A549 (cell line): Measurements from ENCODE around the gene GSTCD. TPM values are rescaled to one million over a fixed set of nuclear protein-coding genes. Genes with fewer than 3 reads are reported as not detected.

ENCODE experiments used
- ATAC-seq, 2 experiments: fragments of 200-7000 bp in 1 of 2; fragments of >200 bp in 1 of 2; cut with Nextera tagmentation in 1 of 2; cut with Tn5 transposase in 1 of 2; 3 replicates each; pipeline versions ENCODE4 v1.8.0 to v1.9.1; 2018 to 2020; ENCODE audit warnings: mild to moderate bottlenecking in 1 of 2, moderate library complexity in 1 of 2
- CTCF ChIA-PET: fragments of 300-600 bp; sonication (Branson Sonifier 250); formaldehyde crosslinking; extraction: SDS; loops from one replicate; lab custom pipeline; 2021; ENCODE audit warnings: antibody characterized with exemption, inconsistent platforms; lab: Yijun Ruan, JAX
- POLR2A ChIA-PET: fragments of 350-600 bp; formaldehyde crosslinking; extraction: SDS; loops from one replicate; lab custom pipeline; 2021; ENCODE audit warnings: antibody characterized with exemption, inconsistent platforms; lab: Yijun Ruan, JAX
- DNase-seq, 2 experiments: peaks; one replicate each; pipeline versions ENCODE4 v3.0.0 to v3.0.0-alpha.2; 2011 to 2016; ENCODE audit warnings: low read depth in 1 of 2, low spot score in 1 of 2
- FAIRE-seq: peaks from 2 replicates; lab custom pipeline; 2011; peaks lifted over from hg19 to GRCh38; lab: Jason Lieb, UNC
- H3K27ac ChIP-seq, 2 experiments: fragments of >200 bp; sonication (Bioruptor Twin); formaldehyde crosslinking; 3 replicates each; pipeline ENCODE4 v1.5.1; 2016 to 2017
- H3K4me1 ChIP-seq: fragments of >200 bp; sonication (Bioruptor Twin); formaldehyde crosslinking; 3 replicates; pipeline ENCODE4 v1.6.1; 2016
- H3K4me2 ChIP-seq: fragments of >200 bp; sonication (Bioruptor Twin); formaldehyde crosslinking; 3 replicates; pipeline ENCODE4 v1.6.1; 2016
- H3K4me3 ChIP-seq: fragments of >200 bp; sonication (Bioruptor Twin); formaldehyde crosslinking; 3 replicates; pipeline ENCODE4 v1.5.1; 2016
- H3K9me3 ChIP-seq: fragments of >200 bp; sonication (Bioruptor Twin); formaldehyde crosslinking; 3 replicates; pipeline ENCODE4 v1.6.1; 2016
- BHLHE40 ChIP-seq: IDR thresholded peaks from 2 replicates; pipeline ENCODE4 v1.6.1; 2012; ENCODE audit warnings: low read depth, low read length, inconsistent platforms
- CEBPB ChIP-seq, 2 experiments: fragments of >200 bp in 1 of 2; sonication (Bioruptor Twin) in 1 of 2; formaldehyde crosslinking in 1 of 2; IDR thresholded peaks; 2 replicates each; pipeline ENCODE4 v1.6.1; 2012 to 2016
- EHF ChIP-seq: fragments of 250-450 bp; sonication (Bioruptor Pico); IDR thresholded peaks from 2 replicates; pipeline ENCODE4 v1.5.0; 2020; ENCODE audit warnings: mild to moderate bottlenecking
- ELK1 ChIP-seq: fragments of 150-350 bp; IDR thresholded peaks from 2 replicates; pipeline ENCODE4 v1.6.1; 2014; ENCODE audit warnings: low read depth, mild to moderate bottlenecking, low read length
- EP300 ChIP-seq, 2 experiments: fragments of >200 bp; sonication (Bioruptor Twin); formaldehyde crosslinking; IDR thresholded peaks; 2 replicates in 1 of 2; 3 replicates in 1 of 2; pipeline ENCODE4 v1.6.1; 2016 to 2017
- ESRRA ChIP-seq: fragments of 150-350 bp; IDR thresholded peaks from 2 replicates; pipeline ENCODE4 v1.6.1; 2014; ENCODE audit warnings: mild to moderate bottlenecking, low read length, borderline replicate concordance
- FOSB ChIP-seq: fragments of 250-450 bp; sonication (Bioruptor Pico); IDR thresholded peaks from 2 replicates; pipeline ENCODE4 v1.5.0; 2020; ENCODE audit warnings: mild to moderate bottlenecking, moderate library complexity
- GATA3 ChIP-seq: IDR thresholded peaks from 2 replicates; pipeline ENCODE4 v1.6.1; 2012; ENCODE audit warnings: borderline replicate concordance
- HDAC2 ChIP-seq: fragments of 200-600 bp; sonication (generic); IDR thresholded peaks from 2 replicates; pipeline ENCODE4 v1.6.1; 2016
- HEYL ChIP-seq: fragments of 250-450 bp; sonication (Bioruptor Pico); IDR thresholded peaks from 2 replicates; pipeline ENCODE4 v1.8.0; 2021; ENCODE audit warnings: mild to moderate bottlenecking, moderate library complexity
- HOXA7 ChIP-seq: fragments of 250-450 bp; sonication (Bioruptor Pico); IDR thresholded peaks from 2 replicates; pipeline ENCODE4 v1.5.0; 2020; ENCODE audit warnings: mild to moderate bottlenecking, moderate library complexity
- HOXB13 ChIP-seq: fragments of 250-450 bp; sonication (Bioruptor Pico); IDR thresholded peaks from 2 replicates; pipeline ENCODE4 v1.5.0; 2020; ENCODE audit warnings: low read depth, mild to moderate bottlenecking, moderate library complexity
- HOXB5 ChIP-seq: fragments of 250-450 bp; sonication (Bioruptor Pico); IDR thresholded peaks from 2 replicates; pipeline ENCODE4 v1.5.0; 2020; ENCODE audit warnings: mild to moderate bottlenecking, moderate library complexity
- JUN ChIP-seq, 2 experiments: fragments of >200 bp; sonication (Bioruptor Twin); formaldehyde crosslinking; IDR thresholded peaks; 2 replicates in 1 of 2; 3 replicates in 1 of 2; pipeline ENCODE4 v1.6.1; 2016 to 2017
- PHF8 ChIP-seq: fragments of 200-600 bp; sonication (generic); IDR thresholded peaks from 2 replicates; pipeline ENCODE4 v1.6.1; 2016; ENCODE audit warnings: low read depth, mild to moderate bottlenecking, antibody characterized with exemption, moderate library complexity, borderline replicate concordance
- RAD21 ChIP-seq, 2 experiments: fragments of >200 bp in 1 of 2; sonication (Bioruptor Twin) in 1 of 2; formaldehyde crosslinking in 1 of 2; IDR thresholded peaks in 1 of 2; conservative IDR thresholded peaks in 1 of 2; 2 replicates in 1 of 2; 3 replicates in 1 of 2; pipeline ENCODE4 v1.6.1; 2012 to 2018; ENCODE audit warnings: inconsistent platforms in 1 of 2
- RARB ChIP-seq: fragments of 250-450 bp; sonication (Bioruptor Pico); IDR thresholded peaks from 2 replicates; pipeline ENCODE4 v1.8.0; 2021; ENCODE audit warnings: mild to moderate bottlenecking, moderate library complexity
- RCOR1 ChIP-seq: fragments of 150-350 bp; IDR thresholded peaks from 2 replicates; pipeline ENCODE4 v1.6.1; 2014; ENCODE audit warnings: antibody characterized with exemption, low read length, low read depth
- RFX5 ChIP-seq: fragments of 450-650 bp; IDR thresholded peaks from 2 replicates; pipeline ENCODE4 v1.7.1; 2014; ENCODE audit warnings: antibody characterized with exemption, mild to moderate bottlenecking, moderate library complexity
- SMC3 ChIP-seq: fragments of >200 bp; sonication (Bioruptor Twin); formaldehyde crosslinking; IDR thresholded peaks from 3 replicates; pipeline ENCODE4 v1.6.1; 2018; ENCODE audit warnings: inconsistent platforms
- SREBF2 ChIP-seq: fragments of 450-650 bp; IDR thresholded peaks from 2 replicates; pipeline ENCODE4 v1.6.1; 2014; ENCODE audit warnings: mild to moderate bottlenecking, moderate library complexity
- TP53 ChIP-seq: fragments of 250-450 bp; sonication (Bioruptor Pico); IDR thresholded peaks from 2 replicates; pipeline ENCODE4 v1.5.0; 2021; ENCODE audit warnings: mild to moderate bottlenecking, moderate library complexity
- ZFP36 ChIP-seq: fragments of 450-650 bp; IDR thresholded peaks from 2 replicates; pipeline ENCODE4 v1.6.1; 2014; ENCODE audit warnings: borderline replicate concordance; ENCODE audit not compliant: partially characterized antibody
- ZSCAN20 ChIP-seq: fragments of 250-450 bp; sonication (Bioruptor Pico); IDR thresholded peaks from 2 replicates; pipeline ENCODE4 v1.8.0; 2022; ENCODE audit warnings: mild to moderate bottlenecking, moderate library complexity
- WGBS: methylation state at CpG from one replicate; pipeline ENCODE4 v1.1.6; 2017; ENCODE audit errors: missing lambda C conversion rate; 5-methylcytosine and 5-hydroxymethylcytosine counted together
- polyA plus RNA-seq, 4 experiments: library from polyadenylated mRNA; depleted of rRNA in 3 of 4; stranded (reverse); fragments of >200 nt; fragmentation: RNase III in 1 of 4; extraction: RNeasy Plus Mini Kit Qiagen cat#74134 plus additional on column Dnase treatment in 1 of 4; gene quantifications; 2 replicates in 3 of 4; 3 replicates in 1 of 4; pipeline ENCODE4 v1.2.3, GENCODE V29; 2011 to 2017
- TF ChIP-seq, protein P1 (sequence below): fragments of 200-600 bp; sonication (generic); IDR thresholded peaks from 2 replicates; pipeline ENCODE4 v1.6.1; 2016; ENCODE audit warnings: antibody characterized with exemption, mild to moderate bottlenecking, moderate library complexity
- TF ChIP-seq, protein P2 (sequence below): fragments of >200 bp; sonication (Bioruptor Twin); formaldehyde crosslinking; IDR thresholded peaks from 3 replicates; pipeline ENCODE4 v1.6.1; 2016
- TF ChIP-seq, protein P3 (sequence below): IDR thresholded peaks from 2 replicates; pipeline ENCODE4 v1.6.1; 2012

Gene GSTCD
- polyA plus RNA-seq, 2 of the 4 experiments (the other 2 are of a cell fraction), result 10.0 to 28.7 TPM

DNA sequence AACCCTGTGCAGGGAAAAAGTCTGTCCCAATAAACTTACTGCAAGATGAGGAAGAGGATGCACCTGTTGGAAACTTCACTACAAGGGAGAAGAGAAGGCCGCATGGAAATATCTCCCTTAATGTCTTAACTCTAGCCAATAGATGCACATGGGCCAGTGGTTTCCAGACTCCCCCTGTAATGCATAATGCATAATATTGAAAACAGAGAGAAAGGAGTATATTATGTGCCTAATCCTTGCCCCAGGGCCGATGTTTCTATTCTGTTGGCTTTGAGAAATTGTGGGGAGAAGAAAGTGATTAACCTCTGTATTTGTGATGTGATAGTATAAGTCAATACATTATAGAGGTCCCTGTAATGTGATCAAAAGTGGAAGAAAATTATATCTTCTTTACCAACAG lies 37.3 kb upstream of the GSTCD start:
- no peaks in the 10 kb centered on the region for H3K9me3 ChIP-seq
- no peak overlapping the region for H3K27ac ChIP-seq
- POLR2A ChIA-PET, result no interaction called here
- no peaks in the 10 kb centered on the region for H3K4me1 ChIP-seq
- DNase-seq, result no peak
- TF ChIP-seq ZSCAN20 (CRISPR knock-in tag), result no peak
- no peak for TF ChIP-seq HEYL (CRISPR knock-in tag)
- no peak for TF ChIP-seq FOSB (CRISPR knock-in tag)
- TF ChIP-seq BHLHE40, result no peak
- no peak for TF ChIP-seq EP300 (IDR thresholded peaks at IDR 0.05)
- TF ChIP-seq SREBF2, result no peak
- no peak for TF ChIP-seq ESRRA
- TF ChIP-seq SMC3, result no peak
- TF ChIP-seq RAD21 (conservative IDR thresholded peaks at IDR 0.05 in 1 of 2, IDR thresholded peaks at IDR 0.05 in 1 of 2), result no peak
- TF ChIP-seq RCOR1, result no peak
- TF ChIP-seq, protein P1, sequence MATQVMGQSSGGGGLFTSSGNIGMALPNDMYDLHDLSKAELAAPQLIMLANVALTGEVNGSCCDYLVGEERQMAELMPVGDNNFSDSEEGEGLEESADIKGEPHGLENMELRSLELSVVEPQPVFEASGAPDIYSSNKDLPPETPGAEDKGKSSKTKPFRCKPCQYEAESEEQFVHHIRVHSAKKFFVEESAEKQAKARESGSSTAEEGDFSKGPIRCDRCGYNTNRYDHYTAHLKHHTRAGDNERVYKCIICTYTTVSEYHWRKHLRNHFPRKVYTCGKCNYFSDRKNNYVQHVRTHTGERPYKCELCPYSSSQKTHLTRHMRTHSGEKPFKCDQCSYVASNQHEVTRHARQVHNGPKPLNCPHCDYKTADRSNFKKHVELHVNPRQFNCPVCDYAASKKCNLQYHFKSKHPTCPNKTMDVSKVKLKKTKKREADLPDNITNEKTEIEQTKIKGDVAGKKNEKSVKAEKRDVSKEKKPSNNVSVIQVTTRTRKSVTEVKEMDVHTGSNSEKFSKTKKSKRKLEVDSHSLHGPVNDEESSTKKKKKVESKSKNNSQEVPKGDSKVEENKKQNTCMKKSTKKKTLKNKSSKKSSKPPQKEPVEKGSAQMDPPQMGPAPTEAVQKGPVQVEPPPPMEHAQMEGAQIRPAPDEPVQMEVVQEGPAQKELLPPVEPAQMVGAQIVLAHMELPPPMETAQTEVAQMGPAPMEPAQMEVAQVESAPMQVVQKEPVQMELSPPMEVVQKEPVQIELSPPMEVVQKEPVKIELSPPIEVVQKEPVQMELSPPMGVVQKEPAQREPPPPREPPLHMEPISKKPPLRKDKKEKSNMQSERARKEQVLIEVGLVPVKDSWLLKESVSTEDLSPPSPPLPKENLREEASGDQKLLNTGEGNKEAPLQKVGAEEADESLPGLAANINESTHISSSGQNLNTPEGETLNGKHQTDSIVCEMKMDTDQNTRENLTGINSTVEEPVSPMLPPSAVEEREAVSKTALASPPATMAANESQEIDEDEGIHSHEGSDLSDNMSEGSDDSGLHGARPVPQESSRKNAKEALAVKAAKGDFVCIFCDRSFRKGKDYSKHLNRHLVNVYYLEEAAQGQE, result no peak
- TF ChIP-seq ELK1, result no peak
- TF ChIP-seq HOXA7 (CRISPR knock-in tag), result no peak
- no peak for TF ChIP-seq EHF (CRISPR knock-in tag)
- TF ChIP-seq PHF8, result no peak
- no peak for TF ChIP-seq CEBPB (IDR thresholded peaks at IDR 0.05)
- TF ChIP-seq GATA3, result no peak
- ATAC-seq, result no peak
- CTCF ChIA-PET, result no interaction called here
- no peak overlapping the region for H3K4me3 ChIP-seq
- no peak for FAIRE-seq
- H3K4me2 ChIP-seq, result no peak overlapping the region
- whole genome bisulfite sequencing, result 64% methylated on average over 2 of the region's 2 CpGs

- ChIA-PET POLR2A (no interaction called here), CTCF (no interaction called here)
- no peak for DNase-seq
- H3K9me3 ChIP-seq, result no peaks in the 10 kb centered on the region
- no peaks in the 10 kb centered on the region for H3K4me1 ChIP-seq
- no peak overlapping the region for H3K4me2 ChIP-seq
- 71% methylated on average over 1 of the region's 1 CpG for WGBS
- no peak overlapping the region for H3K4me3 ChIP-seq
- H3K27ac ChIP-seq, result no peak overlapping the region
- no peak for FAIRE-seq
- no peak for ATAC-seq
- TF ChIP-seq EP300 (IDR thresholded peaks at IDR 0.05) (no peak), JUN (IDR thresholded peaks at IDR 0.05) (no peak), RARB (CRISPR knock-in tag) (no peak), HOXB5 (no peak), BHLHE40 (no peak), HOXB13 (CRISPR knock-in tag) (no peak), TP53 (no peak), RAD21 (conservative IDR thresholded peaks at IDR 0.05 in 1 of 2, IDR thresholded peaks at IDR 0.05 in 1 of 2) (no peak), ELK1 (no peak), RFX5 (no peak), RCOR1 (no peak), FOSB (CRISPR knock-in tag) (no peak), HDAC2 (no peak), ZFP36 (no peak), HOXA7 (CRISPR knock-in tag) (no peak)
- TF ChIP-seq, protein P1, result no peak
- TF ChIP-seq, protein P2, sequence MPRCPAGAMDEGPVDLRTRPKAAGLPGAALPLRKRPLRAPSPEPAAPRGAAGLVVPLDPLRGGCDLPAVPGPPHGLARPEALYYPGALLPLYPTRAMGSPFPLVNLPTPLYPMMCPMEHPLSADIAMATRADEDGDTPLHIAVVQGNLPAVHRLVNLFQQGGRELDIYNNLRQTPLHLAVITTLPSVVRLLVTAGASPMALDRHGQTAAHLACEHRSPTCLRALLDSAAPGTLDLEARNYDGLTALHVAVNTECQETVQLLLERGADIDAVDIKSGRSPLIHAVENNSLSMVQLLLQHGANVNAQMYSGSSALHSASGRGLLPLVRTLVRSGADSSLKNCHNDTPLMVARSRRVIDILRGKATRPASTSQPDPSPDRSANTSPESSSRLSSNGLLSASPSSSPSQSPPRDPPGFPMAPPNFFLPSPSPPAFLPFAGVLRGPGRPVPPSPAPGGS, result no peak
- TF ChIP-seq, protein P3, sequence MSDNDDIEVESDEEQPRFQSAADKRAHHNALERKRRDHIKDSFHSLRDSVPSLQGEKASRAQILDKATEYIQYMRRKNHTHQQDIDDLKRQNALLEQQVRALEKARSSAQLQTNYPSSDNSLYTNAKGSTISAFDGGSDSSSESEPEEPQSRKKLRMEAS, result no peak
Measured at GRCh38 chr4:105674011-105674410, 34.6 kb upstream of the GSTCD start.
